GM12873 (cell line): Measurements from ENCODE around the gene RCBTB1.

Source experiments
- TF ChIP-seq, protein P1 (sequence below): IDR thresholded peaks from 2 replicates; pipeline ENCODE4 v1.5.1; 2012; ENCODE audit warnings: low read depth, mild to moderate bottlenecking, moderate library complexity, low read length, control low read depth; ENCODE audit not compliant: insufficient read depth; ENCODE audit errors: missing control alignments

RCBTB1 gene

DNA sequence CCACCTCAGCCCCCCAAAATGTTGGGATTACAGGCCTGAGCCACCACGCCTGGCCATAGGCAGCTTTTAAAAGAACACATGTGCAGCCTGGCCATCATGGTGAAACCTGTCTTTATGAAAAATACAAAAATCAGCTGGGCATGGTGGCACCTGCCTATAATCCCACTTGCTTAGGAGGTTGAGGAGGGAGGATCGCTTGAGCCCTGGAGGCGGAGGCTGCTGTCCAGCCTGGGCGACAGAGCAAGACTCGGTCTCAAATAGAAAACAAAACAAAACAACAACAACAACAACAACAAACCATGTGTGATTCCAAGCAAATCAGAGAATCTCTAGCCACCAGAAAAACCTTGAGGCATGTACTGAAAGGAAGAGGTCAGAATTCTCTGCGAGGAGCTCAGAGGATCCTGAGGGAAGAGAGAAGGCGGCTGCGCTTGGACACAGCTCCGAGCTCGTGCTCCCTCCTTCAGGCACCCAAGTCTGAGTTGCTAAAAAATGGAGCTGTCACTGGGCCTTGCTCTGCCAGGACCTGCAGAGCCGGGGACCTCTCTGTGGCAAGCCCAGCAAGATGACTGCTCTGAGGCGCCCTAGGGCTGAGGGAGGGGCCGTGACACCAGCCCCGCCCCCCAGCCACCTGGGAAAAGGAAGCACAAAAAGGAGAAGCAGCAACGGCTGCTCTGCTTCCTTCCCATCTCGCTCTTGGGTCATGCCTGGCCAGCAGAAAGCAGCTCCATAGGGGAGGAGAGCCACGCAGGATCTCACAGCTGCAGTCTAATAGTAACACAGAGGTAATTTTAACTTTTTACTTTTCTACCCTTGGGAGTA, 42.7 kb upstream of the RCBTB1 start, which contains the start of gene ARL11:
Gene ARL11, plus strand, starts transcription at position 677 of the 822 bp plus-strand sequence. CDS start 1,941 bp downstream, outside the sequence.
- TF ChIP-seq, protein P1, sequence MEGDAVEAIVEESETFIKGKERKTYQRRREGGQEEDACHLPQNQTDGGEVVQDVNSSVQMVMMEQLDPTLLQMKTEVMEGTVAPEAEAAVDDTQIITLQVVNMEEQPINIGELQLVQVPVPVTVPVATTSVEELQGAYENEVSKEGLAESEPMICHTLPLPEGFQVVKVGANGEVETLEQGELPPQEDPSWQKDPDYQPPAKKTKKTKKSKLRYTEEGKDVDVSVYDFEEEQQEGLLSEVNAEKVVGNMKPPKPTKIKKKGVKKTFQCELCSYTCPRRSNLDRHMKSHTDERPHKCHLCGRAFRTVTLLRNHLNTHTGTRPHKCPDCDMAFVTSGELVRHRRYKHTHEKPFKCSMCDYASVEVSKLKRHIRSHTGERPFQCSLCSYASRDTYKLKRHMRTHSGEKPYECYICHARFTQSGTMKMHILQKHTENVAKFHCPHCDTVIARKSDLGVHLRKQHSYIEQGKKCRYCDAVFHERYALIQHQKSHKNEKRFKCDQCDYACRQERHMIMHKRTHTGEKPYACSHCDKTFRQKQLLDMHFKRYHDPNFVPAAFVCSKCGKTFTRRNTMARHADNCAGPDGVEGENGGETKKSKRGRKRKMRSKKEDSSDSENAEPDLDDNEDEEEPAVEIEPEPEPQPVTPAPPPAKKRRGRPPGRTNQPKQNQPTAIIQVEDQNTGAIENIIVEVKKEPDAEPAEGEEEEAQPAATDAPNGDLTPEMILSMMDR: no peak

DNA sequence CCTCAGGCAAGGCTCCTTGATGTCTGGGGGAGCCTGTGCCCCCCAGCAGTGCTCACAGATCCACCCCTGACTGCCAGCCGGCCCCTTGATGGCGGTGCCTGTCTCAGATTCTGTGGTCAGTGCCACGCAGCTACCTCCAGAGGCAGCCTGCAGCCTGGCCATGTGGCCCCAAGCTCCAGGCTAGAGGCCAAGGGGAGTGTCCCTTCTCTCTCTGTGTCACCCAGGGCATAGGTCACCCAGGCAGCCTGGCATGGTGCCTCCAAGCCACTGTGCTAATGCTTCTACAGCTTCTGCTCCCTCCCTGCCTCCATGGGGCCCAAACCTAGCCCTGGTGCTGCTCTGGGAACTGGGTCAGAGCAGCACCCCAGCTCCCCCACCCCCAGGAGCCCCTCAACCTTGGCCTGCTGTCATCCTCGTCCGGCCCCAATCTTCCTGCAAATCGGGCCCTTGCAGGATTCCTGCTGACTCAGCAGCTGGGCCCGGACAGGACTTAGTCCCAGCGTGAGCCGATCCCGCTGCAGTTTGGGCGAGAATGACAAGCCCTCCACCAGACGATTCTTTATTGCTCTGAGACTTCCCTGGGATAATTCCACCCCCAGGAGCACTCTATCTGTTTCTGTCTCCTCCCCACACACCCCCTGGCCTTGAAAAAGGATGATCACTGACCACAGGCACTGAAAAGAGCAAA, 40.2 kb upstream of the RCBTB1 start:
- TF ChIP-seq, protein P1: no peak

DNA sequence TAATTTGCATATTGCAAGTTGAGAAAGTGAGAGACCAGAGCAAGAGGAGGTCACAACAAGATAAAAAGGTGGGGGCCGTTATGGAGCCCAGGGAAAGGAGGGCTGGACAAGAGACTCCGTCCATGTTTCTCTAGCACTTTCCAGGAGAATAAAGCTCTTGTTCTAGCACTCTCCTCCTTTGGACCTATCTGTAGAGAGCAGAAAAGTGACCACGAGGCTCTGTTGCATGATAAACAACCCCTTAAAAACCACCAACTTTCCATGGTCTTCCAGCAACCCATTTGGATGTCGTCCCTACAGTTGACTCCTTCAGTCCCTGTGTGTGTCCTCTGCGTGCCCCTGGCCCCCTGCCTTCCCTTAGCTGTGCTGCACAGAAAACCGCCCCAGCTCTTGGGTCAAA, 38.9 kb upstream of the RCBTB1 start:
- TF ChIP-seq, protein P1: no peak

DNA sequence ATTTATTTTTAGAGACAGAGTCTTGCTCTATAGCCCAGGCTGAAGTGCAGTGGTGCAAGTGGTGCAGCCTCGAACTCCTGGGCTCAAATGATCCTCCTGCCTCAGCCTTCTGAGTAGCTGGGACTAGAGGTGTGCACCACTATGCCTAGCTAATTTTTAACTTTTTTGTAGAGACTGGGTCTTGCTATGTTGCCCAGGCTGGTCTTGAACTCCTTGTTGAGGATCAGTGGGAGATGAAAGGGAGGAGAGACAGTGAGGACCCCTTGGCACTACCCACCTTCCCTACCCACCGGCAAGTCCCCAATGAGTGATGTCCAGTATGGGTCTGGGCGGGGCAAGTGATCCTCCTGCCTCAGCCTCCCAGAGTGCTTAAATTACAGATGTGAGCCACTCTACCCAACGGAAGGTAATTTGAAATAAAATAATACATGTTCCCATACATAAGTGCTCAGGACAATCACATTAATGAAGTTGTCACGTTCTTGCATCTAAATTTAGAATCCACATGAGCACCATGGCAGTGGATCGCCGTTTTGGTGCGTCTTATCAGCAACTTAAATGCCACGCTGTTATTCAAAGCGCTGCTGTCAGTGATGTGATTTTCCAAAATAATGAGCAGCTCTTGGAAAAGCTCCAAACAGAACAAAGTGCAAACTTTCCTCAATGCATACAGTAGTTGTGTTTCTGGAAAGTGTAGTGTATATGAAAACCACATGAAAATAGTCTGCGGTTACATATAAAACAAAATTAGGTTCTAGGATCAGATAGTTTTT, 37.0 kb upstream of the RCBTB1 start:
- TF ChIP-seq, protein P1: no peak

DNA sequence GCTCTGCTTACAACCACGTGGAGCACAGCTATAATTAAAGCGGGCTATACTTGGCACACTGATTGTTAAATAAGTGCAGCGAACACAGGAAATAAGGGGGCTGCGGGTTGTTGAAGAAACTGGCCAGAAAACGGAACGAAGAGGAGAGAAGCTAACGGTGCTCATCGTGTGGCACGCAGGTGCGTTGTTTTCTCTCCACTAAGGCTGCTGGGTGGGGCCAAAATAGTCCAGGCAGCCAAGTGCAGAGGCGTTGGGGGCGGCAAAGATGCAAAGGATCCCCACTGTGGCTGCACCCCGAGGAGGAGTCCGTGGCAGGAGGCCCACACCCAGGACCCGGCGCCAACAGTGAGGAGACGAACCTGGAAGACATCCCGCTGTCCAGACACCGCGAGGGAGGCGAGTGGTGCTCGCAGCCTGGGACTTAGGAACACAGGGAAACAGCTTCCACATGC, 34.8 kb upstream of the RCBTB1 start:
- TF ChIP-seq, protein P1: no peak

DNA sequence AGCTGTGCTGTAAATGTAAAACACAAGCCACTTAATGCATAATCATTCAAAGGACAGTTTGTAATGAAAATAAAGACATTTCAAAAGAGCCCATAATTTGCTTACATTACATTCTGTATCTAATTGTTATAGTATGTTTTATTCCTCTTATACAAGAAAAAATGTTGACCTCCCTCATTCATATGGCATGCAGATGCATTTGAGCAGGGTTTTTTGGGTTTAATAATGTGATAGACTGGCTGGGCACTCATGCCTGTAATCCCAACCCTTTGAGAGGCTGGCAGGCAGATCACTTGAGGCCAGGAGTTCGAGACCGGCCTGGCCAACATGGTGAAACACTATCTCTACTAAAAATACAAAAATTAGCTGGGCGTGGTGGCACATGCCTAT, 31.3 kb upstream of the RCBTB1 start:
- TF ChIP-seq, protein P1: no peak
